GM21529 (cell line): Measurements from ENCODE around the gene PTPRN2.
"Not testable (repeated sequence)": the region's sequence is repeated elsewhere in the genome, so short reads cannot be mapped to it uniquely, and the experiment has no call there.

Source experiments
- ATAC-seq: cut with Tn5 transposase; IDR thresholded peaks from one replicate; pipeline ENCODE4 v1.9.1; 2021; ENCODE audit not compliant: unreplicated experiment

PTPRN2 gene

DNA sequence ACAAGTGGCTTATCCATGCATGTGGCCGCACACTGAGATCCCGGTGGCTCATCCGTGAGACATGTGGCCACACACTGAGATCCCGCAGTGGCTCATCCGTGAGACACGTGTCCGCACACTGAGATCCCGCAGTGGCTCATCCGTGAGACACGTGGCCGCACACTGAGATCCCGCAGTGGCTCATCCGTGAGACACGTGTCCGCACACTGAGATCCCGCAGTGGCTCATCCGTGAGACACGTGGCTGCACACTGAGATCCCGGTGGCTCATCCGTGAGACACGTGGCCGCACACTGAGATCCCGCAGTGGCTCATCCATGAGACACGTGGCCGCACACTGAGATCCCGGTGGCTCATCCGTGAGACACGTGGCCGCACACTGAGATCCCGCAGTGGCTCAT lies 181.9 kb downstream of the PTPRN2 start:
- ATAC-seq: not testable (repeated sequence)

DNA sequence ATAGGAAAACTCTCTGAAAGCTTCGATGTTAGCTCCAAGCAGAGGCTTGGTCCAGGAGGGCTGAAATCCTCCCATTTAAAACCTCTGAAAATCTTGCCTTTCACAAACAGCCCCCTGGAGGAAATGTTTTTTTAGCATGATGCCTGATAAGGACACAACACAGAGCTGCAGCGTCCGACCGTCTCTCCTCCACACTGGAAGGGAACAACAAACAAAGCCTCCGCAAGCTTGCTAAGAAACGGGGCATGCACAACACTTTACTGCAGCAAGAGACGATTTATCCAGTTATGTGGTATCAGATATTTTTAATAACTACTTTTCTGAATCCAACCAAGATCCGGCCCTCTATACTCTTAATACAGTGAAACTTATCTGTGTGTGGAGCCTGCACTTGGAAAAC lies 182.3 kb downstream of the PTPRN2 start:
- no peak for ATAC-seq

DNA sequence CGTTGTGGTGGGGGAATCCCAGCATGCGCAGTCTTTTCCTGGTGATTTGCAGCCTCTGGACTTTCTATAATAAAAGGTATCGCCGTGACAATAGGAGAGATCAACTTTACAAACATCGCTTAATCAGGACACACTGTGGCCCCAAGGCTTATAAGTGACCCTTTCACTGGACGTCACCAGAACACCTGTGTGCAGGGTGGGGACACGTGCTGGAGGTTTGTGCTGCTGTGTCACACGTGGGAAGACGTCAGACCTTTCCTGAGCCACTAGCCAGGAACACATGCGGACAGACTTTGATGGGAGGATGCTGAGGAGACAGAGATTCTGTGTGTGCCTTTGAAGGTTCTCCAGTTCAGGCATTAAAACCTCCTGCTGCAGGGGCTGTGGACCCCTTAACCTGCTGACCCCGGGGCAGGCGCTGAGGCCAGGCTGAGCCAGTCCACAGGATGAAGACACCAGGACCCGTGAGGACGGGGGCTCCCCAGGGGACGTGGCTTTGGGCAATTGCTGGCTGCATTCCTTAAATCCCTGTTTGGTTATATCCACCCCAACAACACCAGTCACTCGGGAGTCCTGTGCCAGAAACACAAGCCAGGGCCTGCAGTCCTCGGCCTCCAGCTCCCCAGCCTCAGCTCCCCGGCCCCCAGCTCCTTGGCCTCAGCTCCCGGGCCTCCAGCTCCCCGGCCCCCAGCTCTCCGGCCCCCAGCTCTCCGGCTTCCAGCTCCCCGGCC lies 183.4 kb downstream of the PTPRN2 start:
- no peak for ATAC-seq

DNA sequence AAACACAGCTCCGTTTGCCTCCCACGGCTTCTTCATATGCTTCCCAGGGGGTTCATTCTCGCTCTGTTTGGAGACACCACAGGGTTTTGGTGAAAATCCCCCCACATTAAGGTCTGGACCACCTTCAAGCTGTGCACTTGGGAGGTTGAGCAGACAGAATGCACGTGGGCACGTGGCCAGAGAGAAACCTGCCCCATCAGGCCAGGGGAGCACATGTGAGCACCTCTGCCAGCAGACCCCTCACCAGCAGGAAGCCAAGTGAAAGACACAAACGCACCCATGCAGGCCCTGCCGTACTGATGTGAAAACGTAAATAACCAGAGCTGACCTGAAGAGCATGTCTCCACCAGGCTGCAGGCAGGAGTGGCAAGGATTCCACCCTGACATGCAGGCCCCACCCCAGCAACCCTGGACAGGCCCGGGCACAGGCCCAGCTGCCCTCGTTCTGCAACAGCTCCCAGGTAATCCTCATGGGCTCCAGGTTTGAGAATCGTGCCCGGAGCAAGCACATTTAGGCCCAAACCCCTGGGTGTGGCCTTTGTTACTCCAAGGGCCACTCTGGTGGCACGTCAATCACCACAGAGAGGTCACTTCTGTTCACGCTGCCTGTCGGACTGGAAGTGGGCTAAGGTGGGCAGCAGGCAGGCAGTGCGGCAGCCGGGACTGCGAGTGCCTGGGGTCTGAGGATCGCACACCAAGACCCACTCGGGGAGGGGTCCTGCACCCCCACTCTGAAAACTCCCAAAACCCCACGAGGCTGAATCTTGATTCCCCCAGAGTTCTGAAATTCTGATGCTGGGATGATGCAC lies 184.4 kb downstream of the PTPRN2 start:
- no peak for ATAC-seq

DNA sequence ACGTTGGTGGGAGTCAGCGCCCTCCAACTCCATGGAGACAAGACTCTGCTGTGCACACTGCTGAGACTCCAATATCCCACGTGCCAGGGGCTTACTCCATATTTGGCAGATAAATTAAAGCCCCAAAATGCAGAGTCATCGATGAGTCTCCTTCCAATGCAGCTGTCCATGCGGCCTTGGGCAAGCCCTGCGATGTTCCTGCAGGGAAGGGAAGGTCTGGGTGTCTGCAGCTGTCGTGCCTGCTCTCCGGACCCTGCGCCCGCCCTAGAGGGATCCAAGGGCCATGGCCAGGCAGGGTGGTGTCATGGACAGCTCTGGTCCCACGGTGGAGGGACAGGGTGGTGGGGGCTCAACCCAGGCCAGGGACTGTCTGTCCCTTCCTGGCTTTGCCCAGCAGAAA lies 185.2 kb downstream of the PTPRN2 start:
- no peak for ATAC-seq

DNA sequence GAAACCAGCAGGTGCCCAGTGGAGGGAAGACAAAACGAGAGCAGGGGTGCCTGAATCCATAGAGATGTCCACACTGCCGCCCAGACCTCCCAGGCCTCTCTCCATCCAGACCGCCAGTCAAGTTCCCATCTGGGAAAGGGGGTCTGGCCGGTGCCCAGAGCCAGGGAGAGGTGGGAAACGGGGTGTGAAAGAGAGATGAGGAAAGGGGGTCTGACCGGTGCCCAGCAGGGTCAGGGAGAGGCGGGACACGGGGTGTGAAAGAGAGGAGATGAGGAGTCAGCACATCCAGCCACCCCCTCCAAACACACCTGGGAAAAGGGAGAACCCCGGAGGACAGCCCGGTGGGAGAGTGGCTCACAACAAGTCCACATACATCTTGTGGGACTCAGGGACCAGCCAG lies 185.8 kb downstream of the PTPRN2 start:
- ATAC-seq: no peak

DNA sequence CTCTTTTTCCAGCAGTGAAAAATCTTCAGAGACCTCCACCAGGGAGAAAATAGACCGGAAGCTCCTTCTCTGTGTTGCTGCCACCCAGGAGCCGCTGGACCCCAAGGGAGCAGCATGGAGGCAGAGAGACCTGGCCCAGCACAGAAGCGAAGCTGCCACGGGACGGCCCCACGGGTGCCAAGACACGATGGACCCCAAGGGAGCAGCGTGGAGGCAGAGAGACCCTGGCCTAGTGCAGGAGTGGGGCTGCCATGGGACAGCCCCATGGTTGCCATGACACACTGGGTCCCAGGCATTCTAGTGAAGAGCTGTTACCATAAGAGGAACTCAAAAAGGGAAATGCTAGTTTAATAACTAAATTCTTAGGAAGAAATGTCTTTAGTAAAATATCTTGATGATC lies 186.3 kb downstream of the PTPRN2 start:
- ATAC-seq: no peak

DNA sequence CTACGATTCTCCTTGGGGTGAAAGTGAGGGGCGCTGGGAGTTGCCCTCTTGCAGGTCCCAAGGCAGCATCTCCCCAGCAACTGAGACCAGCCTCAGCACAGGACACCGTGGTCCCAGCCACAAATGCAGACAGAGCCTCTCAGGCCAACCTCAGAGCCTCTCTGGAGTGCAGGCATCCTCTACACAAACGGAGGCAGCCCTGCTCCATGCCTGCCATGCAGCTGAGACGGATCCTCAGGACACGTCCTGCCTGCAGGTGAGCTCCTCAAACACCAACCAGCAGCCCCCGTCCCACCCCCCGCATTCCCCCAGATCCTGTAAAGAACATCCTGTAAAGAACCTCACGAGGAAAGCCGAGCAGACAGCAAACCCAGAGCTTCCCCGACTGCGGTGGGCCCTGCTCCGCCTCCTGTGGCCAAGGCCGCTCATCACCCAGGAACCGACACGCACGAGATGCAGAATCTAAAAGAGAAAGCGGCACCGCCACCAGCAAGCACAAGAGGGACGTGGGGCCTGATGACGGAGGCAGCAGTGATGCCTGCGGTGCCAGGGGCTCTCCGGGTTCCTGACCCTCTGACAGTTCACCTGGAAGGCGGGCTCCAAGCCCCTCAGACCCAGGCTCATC lies 186.9 kb downstream of the PTPRN2 start:
- ATAC-seq: no peak

DNA sequence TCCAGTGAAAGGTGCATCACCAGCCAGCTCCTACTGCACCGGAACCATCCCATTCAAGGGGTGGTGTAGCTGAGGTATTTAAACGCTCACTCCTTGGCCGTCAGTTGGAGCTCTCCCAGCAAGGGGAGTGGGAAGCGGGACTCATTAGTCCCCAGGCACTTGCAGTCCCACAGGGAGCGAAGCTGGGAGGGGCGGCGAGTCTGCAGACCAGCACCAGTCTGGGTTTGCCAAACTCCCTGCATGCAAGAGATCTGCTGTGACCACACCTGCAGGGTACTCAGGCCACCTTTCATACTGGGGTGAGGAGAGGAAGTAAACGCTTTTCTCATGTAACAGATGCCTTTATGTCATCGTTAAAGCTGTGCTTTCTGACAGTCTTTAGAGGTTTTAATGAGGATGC lies 187.9 kb downstream of the PTPRN2 start:
- ATAC-seq: no peak

DNA sequence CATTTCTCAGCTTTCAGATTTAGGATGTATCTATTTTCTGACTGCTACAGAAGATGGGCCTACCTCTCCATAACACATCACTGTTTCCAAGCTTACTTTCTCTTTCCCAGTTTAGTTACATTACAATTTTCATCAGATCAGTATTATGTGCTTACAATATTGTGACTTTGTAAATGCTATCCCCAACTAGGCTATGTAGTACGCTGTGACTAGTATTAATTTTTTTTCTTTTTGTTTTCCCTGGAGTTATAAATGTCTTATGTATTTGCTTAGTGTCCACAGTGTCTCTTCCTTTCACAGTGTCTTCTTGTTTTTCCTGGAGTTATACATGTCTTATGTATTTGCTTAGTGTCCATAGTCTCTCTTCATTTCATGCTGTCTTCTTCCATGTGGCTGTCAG lies 188.9 kb downstream of the PTPRN2 start:
- ATAC-seq: no peak

DNA sequence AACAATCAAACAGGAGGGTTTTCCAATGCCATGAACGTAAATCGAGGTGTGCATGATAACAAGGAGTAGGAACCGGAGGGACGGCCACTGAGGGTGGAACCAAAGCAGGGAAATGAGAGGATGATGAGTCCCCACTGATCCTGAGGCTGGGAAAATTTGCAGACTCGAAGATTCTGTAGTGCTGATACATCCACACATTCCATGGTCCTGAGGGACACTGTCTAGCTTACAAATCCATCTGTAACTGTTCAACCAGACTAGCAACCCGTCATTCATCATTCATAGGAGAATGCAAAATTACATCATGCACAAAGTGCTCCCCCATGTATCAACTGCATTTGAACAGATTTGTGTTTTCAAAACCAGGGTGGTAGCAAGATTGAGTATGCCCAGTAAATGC lies 189.7 kb downstream of the PTPRN2 start:
- no peak for ATAC-seq

DNA sequence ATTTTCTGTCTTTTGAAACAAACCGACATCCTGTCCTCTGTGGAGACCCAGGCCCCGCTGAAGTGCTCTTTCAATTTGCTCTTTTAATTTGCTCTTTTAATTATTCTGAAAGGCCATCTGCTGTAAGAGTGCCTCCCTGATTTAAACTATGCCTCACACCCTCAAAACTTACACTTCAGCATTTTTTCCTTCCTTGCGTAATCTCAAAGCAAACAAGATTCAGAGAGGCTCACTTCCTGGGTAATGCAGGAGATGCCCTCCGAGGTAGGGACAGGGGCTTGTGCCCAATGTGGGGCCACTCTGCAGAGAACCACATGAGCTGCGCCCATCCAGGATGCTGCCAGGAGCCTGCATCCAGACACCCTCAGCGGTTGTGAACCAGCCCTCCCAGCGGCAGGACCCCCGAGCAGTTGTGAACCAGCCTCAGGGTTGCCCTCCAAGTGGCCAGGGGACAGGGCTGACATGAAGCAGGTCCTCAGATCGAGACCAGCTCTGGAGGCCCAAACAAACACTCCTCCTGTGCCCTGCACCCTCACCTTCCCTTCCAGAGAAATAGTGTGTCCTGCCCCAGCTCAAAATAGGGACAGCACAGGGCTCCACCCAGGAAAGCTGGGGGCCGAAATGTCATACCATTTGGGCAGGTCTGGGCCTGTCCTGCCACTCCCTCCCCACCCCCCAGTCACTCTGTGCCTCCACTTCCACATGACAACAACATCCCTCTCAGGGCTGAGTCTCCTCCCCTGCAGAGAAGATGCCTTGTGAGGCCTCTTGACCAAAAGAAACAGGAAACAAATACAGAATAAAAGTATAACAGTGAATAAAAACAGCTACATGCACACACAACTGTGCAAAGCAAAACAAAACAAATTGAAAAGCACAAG lies 190.4 kb downstream of the PTPRN2 start:
- ATAC-seq: no peak

DNA sequence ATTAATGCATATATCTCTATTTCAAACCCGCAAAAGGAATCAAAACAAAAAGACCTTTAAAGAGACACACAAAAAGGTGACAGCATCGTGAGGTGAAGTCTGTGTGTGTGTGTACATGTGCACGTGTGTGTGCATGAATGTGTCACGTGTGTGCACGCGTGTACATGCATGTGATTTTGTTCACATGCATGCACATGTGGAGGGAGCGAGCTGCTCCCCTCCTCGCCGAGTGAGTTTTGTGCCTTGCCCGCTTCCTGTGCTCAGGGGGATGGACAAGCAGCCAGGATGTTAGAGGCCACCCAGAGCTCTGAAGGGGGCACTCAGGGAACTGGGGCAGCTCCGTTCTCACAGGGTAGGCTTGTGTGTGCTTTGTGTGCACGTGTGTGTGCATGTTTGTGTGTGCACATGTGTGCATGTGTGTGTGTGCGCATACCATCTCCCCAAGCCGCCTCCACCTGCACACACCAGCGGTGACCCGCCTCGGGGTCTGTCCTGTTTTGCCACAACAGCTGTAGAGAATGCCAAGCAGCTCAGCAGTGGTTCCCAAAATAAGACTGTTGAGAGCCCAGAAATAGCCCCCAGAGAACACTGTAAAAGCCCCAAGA lies 191.2 kb downstream of the PTPRN2 start:
- ATAC-seq: no peak

DNA sequence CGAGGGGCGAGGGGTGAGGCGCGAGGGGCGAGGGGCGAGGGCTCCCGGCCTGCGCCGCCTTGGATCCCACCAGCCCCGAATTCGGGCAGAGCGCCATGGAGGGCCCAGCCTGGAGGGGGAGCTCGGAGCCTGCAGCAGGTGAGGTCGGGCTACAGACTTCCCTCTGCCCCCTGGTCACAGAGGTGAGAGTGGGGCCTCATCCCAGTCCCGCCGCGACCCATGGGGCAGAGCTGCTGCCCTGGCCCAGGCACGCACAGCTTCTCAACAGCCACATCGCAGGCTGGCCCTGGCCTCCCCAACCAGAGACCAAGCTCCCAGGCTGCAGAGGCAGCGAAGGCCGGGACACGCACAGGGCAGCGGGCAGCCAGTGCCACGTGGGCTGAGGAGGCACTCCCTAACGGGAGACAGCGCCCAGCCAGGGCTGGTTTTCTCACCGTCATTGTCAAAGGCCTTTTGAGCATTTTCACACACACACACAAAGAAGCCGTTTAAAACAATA lies 191.8 kb downstream of the PTPRN2 start:
- no peak for ATAC-seq

DNA sequence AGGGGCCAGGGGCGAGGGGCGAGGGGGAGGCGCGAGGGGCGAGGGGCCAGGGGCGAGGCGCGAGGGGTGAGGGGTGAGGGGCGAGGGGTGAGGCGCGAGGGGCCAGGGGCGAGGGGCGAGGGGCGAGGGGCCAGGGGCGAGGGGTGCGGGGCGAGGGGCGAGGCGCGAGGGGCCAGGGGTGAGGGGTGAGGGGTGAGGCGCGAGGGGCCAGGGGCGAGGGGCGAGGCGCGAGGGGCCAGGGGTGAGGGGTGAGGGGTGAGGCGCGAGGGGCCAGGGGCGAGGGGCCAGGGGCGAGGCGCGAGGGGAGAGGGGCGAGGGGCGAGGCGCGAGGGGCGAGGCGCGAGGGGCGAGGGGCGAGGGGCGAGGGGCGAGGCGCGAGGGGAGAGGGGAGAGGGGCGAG lies 192.3 kb downstream of the PTPRN2 start:
- ATAC-seq: no peak

DNA sequence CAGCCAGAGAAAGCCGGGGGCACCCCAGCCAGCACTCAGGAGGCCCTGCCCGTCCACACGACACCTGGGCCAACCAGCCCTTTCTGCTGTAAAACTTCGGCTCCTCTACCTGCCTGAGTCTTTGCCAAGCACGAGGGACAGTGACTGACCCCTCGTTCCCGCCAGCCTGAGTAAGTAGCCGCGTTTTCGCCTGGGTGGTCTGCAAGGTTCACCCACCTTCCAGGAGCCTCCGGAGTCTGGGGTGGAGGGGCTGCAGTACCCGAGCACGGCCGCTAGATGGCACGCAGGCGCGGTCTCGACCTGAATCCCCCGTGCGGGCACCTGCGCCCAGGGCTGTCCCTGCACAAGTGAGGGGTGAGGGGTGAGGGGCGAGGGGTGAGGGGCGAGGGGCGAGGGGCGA lies 192.7 kb downstream of the PTPRN2 start:
- no peak for ATAC-seq

DNA sequence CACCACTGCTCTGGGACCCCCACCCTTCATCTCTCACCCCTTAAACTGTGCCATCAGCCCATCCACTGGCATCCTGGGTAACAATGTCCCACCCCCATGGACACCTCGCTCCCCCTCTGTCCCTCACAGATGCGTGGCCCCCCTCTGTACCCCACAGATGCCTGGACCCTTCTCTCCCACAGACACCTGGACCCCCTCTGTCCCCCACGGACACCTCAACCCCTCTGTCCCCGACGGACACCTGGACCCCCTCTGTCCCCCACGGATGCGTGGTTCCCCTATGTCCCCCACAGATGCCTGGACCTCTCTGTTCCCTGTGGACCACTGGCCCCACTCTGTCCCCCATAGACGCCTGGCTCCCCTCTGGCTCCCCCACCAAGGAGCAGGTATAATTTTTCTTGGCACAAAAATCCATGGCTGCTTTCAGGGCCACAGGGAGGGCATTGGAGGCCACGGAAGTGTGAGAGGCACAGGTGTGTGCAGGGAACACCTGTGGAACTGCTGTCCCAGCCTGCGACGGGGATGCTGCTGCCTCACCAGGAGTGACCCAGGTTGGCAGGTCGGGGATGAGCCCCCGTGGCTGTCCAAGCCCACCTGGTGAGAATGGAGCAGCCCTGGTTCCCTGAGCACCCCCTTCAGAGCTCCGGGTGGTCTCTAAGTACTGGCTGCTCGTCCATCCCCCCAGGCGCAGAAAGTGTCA lies 193.5 kb downstream of the PTPRN2 start:
- ATAC-seq: no peak

DNA sequence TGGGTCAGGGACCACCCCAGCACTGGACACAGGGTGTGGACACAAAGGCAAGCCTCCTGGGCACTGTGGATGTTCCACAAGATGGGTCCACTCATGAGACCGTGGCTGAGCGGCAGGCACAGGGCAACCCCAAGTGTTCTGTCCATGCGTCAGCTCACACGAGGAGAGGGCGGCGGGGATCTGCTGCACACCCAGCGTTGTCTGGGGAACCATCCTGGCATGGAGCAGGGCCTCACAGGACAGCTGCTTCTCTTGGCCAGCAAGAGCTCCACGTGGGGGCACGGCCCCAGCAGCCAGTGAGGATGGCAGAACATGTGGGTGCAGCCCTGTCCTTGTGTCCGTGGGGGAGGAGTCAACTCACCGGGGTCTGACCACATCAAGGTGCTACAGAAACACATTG lies 195.4 kb downstream of the PTPRN2 start:
- ATAC-seq: no peak

DNA sequence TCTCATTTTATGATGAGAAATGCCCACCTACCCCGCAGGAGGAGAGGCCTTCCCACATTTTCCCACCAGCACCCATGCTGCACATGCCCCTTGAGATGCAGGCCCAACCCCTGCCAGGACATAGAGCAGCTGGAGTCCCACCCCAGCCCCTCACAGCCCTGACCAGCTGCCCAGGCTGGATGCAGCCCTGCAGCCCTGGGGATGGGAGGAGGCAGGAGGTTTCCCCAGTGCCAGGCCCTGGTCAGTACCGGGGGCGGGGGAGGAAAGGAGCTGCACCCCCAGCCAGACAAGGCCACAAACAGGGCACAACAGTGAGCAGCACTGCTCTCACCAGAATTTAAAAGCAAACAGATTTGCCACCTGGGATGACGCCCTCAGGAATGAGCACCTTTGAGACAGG lies 196.1 kb downstream of the PTPRN2 start:
- no peak for ATAC-seq

DNA sequence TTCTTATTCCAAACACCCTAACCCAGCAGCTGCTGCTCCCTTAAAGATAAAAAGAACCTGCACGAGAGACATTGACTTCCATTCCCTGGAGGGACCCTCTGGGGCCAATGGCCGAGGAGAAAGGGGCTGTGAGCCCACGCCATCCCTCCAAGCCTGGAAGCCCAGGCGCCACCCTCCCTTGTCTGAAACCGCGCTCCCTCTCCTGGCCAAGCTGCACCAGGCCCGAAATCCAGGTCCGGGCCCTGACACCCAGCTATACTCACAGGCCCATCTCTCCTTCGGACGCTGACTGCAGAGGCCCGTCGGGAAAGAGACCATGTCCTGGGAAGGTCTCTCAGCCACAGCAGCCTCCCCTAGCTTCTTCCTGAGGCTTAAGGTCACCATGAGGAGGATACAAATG lies 196.5 kb downstream of the PTPRN2 start:
- no peak for ATAC-seq
